HG03378 (cell line): ENCODE results near the gene COLEC12.
"Not testable (repeated sequence)": the region's sequence is repeated elsewhere in the genome, so short reads cannot be mapped to it uniquely, and the experiment has no call there.

Experiments used
- ATAC-seq: cut with Tn5 transposase; IDR thresholded peaks from one replicate; pipeline ENCODE4 v1.9.1; 2021; ENCODE audit warnings: mild to moderate bottlenecking, moderate library complexity; ENCODE audit not compliant: unreplicated experiment

The COLEC12 gene

GRCh38 chr18:415617-416612, 84.6 kb downstream of the COLEC12 start:
- ATAC-seq = no peak

GRCh38 chr18:415047-415446, 85.5 kb downstream of the COLEC12 start:
- ATAC-seq = no peak

GRCh38 chr18:413233-413632, 87.3 kb downstream of the COLEC12 start:
- no peak for ATAC-seq

- no peak for ATAC-seq
These were observed 90.5 kb downstream of the COLEC12 start for GRCh38 chr18:410047-410455.

GRCh38 chr18:408367-408766, 92.1 kb downstream of the COLEC12 start:
- ATAC-seq = no peak

GRCh38 chr18:407626-408224, 92.8 kb downstream of the COLEC12 start:
- no peak for ATAC-seq

GRCh38 chr18:407191-407590, 93.3 kb downstream of the COLEC12 start:
- ATAC-seq = no peak

- ATAC-seq = no peak
These were observed 93.8 kb downstream of the COLEC12 start for GRCh38 chr18:406677-407076.

GRCh38 chr18:405006-405405, 95.5 kb downstream of the COLEC12 start:
- ATAC-seq = not testable (repeated sequence)

GRCh38 chr18:404061-404636, 96.4 kb downstream of the COLEC12 start:
- ATAC-seq = no peak

GRCh38 chr18:402129-402528, 98.4 kb downstream of the COLEC12 start:
- ATAC-seq = no peak

- no peak for ATAC-seq
These were observed 100.0 kb downstream of the COLEC12 start for GRCh38 chr18:400456-400855.

GRCh38 chr18:399631-400135, 100.8 kb downstream of the COLEC12 start:
- ATAC-seq = no peak

- ATAC-seq = no peak
These were observed 101.4 kb downstream of the COLEC12 start for GRCh38 chr18:398935-399630.

- no peak for ATAC-seq
These were observed 103.9 kb downstream of the COLEC12 start for GRCh38 chr18:396556-396955.

- ATAC-seq = no peak
These were observed 104.3 kb downstream of the COLEC12 start for GRCh38 chr18:396251-396555.

GRCh38 chr18:395456-396250, 104.8 kb downstream of the COLEC12 start:
- no peak for ATAC-seq

GRCh38 chr18:394987-395362, 105.5 kb downstream of the COLEC12 start:
- no peak for ATAC-seq

- no peak for ATAC-seq
These were observed 106.1 kb downstream of the COLEC12 start for GRCh38 chr18:394262-394986.

- no peak for ATAC-seq
These were observed 106.9 kb downstream of the COLEC12 start for GRCh38 chr18:393574-393957.
